Kidney epithelial cell (primary cell): Measurements from ENCODE around the gene KCNIP4. TPM values are rescaled to one million over a fixed set of nuclear protein-coding genes. Genes with fewer than 3 reads are reported as not detected.

ENCODE experiments used
- DNase-seq: peaks from one replicate; pipeline ENCODE4 v3.0.0-alpha.2; 2010; ENCODE audit warnings: low read depth
- H3K27me3 ChIP-seq: 2 replicates; pipeline ENCODE4 v1.6.0; 2011; ENCODE audit warnings: low read length; ENCODE audit not compliant: control insufficient read depth, insufficient read depth
- H3K36me3 ChIP-seq: 2 replicates; pipeline ENCODE4 v1.5.1; 2011; ENCODE audit warnings: low read length; ENCODE audit not compliant: control insufficient read depth, insufficient read depth
- H3K4me3 ChIP-seq: 2 replicates; pipeline ENCODE4 v1.5.1; 2011; ENCODE audit warnings: low read depth, mild to moderate bottlenecking, control low read depth, low read length
- CTCF ChIP-seq: IDR thresholded peaks from 2 replicates; pipeline ENCODE4 v1.5.1; 2011; ENCODE audit warnings: mild to moderate bottlenecking, moderate library complexity, low read length, control low read depth, inconsistent platforms; ENCODE audit not compliant: insufficient read depth, poor library complexity, severe bottlenecking
- total RNA-seq: library from RNA; depleted of rRNA; stranded (reverse); fragments of >200 nt; gene quantifications from 2 replicates; pipeline ENCODE4 v1.2.3, GENCODE V29; 2015

Gene KCNIP4
- total RNA-seq, 1 donor from 2014 or later = 5.5 TPM

- Histone ChIP-seq H3K36me3 (no peaks in the 10 kb centered on the region), H3K4me3 (no peak overlapping the region), H3K27me3 (no peaks in the 10 kb centered on the region)
- DNase-seq = no peak
- TF ChIP-seq CTCF = no peak
These were observed 850.7 kb downstream of the KCNIP4 start for GRCh38 chr4:21097865-21098264.

GRCh38 chr4:21097026-21097425 lies 851.5 kb downstream of the KCNIP4 start:
- Histone ChIP-seq H3K36me3 (no peaks in the 10 kb centered on the region), H3K27me3 (no peaks in the 10 kb centered on the region), H3K4me3 (no peak overlapping the region)
- DNase-seq = no peak
- no peak for TF ChIP-seq CTCF

- no peak for DNase-seq
- no peak for TF ChIP-seq CTCF
- H3K27me3 ChIP-seq = no peaks in the 10 kb centered on the region
- no peaks in the 10 kb centered on the region for H3K36me3 ChIP-seq
- no peak overlapping the region for H3K4me3 ChIP-seq
These were observed 856.0 kb downstream of the KCNIP4 start for GRCh38 chr4:21092531-21092930.

- Histone ChIP-seq H3K4me3 (no peak overlapping the region), H3K27me3 (no peaks in the 10 kb centered on the region), H3K36me3 (no peaks in the 10 kb centered on the region)
- DNase-seq = no peak
- no peak for TF ChIP-seq CTCF
These were observed 858.4 kb downstream of the KCNIP4 start for GRCh38 chr4:21090094-21090666.

GRCh38 chr4:21083413-21083812 lies 865.2 kb downstream of the KCNIP4 start:
- Histone ChIP-seq H3K4me3 (no peak overlapping the region), H3K27me3 (no peaks in the 10 kb centered on the region), H3K36me3 (no peaks in the 10 kb centered on the region)
- DNase-seq = no peak
- no peak for TF ChIP-seq CTCF

GRCh38 chr4:21077967-21078366 lies 870.6 kb downstream of the KCNIP4 start:
- H3K36me3 ChIP-seq = no peaks in the 10 kb centered on the region
- no peak for TF ChIP-seq CTCF
- no peaks in the 10 kb centered on the region for H3K27me3 ChIP-seq
- H3K4me3 ChIP-seq = no peak overlapping the region
- DNase-seq = no peak
